GM12891 (cell line): ENCODE data around the gene PCP4.

ENCODE experiments used
- PAX5 ChIP-seq: IDR thresholded peaks from 2 replicates; pipeline ENCODE4 v1.6.1; 2011; ENCODE audit warnings: low read length, moderate library complexity, mild to moderate bottlenecking; ENCODE audit not compliant: insufficient read depth, severe bottlenecking
- POLR2A ChIP-seq: IDR thresholded peaks from 2 replicates; pipeline ENCODE4 v1.6.1; 2011; ENCODE audit warnings: low read depth, low read length, control low read depth
- POLR2AphosphoS5 ChIP-seq: IDR thresholded peaks from 2 replicates; pipeline ENCODE4 v1.6.1; 2011; ENCODE audit warnings: low read depth, low read length, control low read depth
- POU2F2 ChIP-seq: IDR thresholded peaks from 2 replicates; pipeline ENCODE4 v1.6.1; 2011; ENCODE audit warnings: low read depth, mild to moderate bottlenecking, control low read depth, low read length, moderate library complexity
- SPI1 ChIP-seq: IDR thresholded peaks from 2 replicates; pipeline ENCODE4 v1.6.1; 2011; ENCODE audit warnings: low read depth, low read length, control low read depth
- TAF1 ChIP-seq: IDR thresholded peaks from 2 replicates; pipeline ENCODE4 v1.6.1; 2011; ENCODE audit warnings: low read depth, low read length, control low read depth

DNA sequence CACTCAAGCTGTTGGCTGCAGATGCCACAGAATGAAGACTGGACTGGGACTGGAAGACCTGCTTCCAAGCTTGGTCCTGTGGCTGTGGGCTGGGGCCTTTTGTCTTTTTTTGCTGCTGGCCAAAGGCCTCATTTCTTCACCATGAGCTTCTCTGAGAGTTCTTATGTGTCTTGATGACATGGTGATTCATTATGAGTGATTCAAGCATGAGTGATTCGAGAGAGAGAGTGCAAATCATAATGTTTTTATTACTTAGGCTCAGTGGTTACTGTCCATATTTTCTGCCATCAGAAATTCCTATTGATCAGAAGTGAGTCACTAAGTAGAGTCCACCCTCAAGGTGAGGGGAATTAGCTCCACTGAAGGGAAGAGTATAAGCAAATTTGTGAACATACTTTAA is 94.0 kb downstream of the PCP4 start:
- TF ChIP-seq POLR2AphosphoS5: no peak
- TF ChIP-seq TAF1: no peak
- TF ChIP-seq POLR2A: no peak
- TF ChIP-seq SPI1: no peak
- TF ChIP-seq POU2F2: no peak
- no peak for TF ChIP-seq PAX5
